GM19463 (cell line): ENCODE measurements around the gene CAMTA1.

Experiments
- ATAC-seq: cut with Tn5 transposase; IDR thresholded peaks from one replicate; pipeline ENCODE4 v1.9.1; 2021; ENCODE audit warnings: mild to moderate bottlenecking, moderate library complexity; ENCODE audit not compliant: unreplicated experiment

Gene CAMTA1

GRCh38 chr1:7644961-7645750 lies 859.9 kb downstream of the CAMTA1 start:
- no peak for ATAC-seq

- ATAC-seq: no peak
Measured at GRCh38 chr1:7645751-7646048, 860.4 kb downstream of the CAMTA1 start.

- ATAC-seq: no peak
Measured at GRCh38 chr1:7646164-7646563, 860.9 kb downstream of the CAMTA1 start.

- no peak for ATAC-seq
Measured at GRCh38 chr1:7646981-7647901, 862.0 kb downstream of the CAMTA1 start.

- ATAC-seq: no peak
Measured at GRCh38 chr1:7648761-7649384, 863.6 kb downstream of the CAMTA1 start.

GRCh38 chr1:7650801-7651200 lies 865.5 kb downstream of the CAMTA1 start:
- ATAC-seq: no peak

GRCh38 chr1:7651203-7651602 lies 865.9 kb downstream of the CAMTA1 start:
- no peak for ATAC-seq

- no peak for ATAC-seq
Measured at GRCh38 chr1:7652061-7652460, 866.8 kb downstream of the CAMTA1 start.

- no peak for ATAC-seq
Measured at GRCh38 chr1:7652515-7653098, 867.4 kb downstream of the CAMTA1 start.

GRCh38 chr1:7654725-7655124 lies 869.5 kb downstream of the CAMTA1 start:
- no peak for ATAC-seq

- ATAC-seq: no peak
Measured at GRCh38 chr1:7655354-7655753, 870.1 kb downstream of the CAMTA1 start.

- no peak for ATAC-seq
Measured at GRCh38 chr1:7656557-7657215, 871.4 kb downstream of the CAMTA1 start.

GRCh38 chr1:7657287-7658016 lies 872.2 kb downstream of the CAMTA1 start:
- ATAC-seq: no peak

- ATAC-seq: no peak
Measured at GRCh38 chr1:7658099-7658498, 872.8 kb downstream of the CAMTA1 start.

GRCh38 chr1:7659514-7659913 lies 874.3 kb downstream of the CAMTA1 start:
- ATAC-seq: no peak

- ATAC-seq: no peak
Measured at GRCh38 chr1:7663451-7664146, 878.3 kb downstream of the CAMTA1 start.

- no peak for ATAC-seq
Measured at GRCh38 chr1:7664147-7664892, 879.1 kb downstream of the CAMTA1 start.

- ATAC-seq: no peak
Measured at GRCh38 chr1:7664893-7665250, 879.6 kb downstream of the CAMTA1 start.

- no peak for ATAC-seq
Measured at GRCh38 chr1:7666249-7666648, 881.0 kb downstream of the CAMTA1 start.
